HG03159 (cell line): ENCODE data around the gene EML2.

Experiments used
- ATAC-seq: cut with Tn5 transposase; IDR thresholded peaks from one replicate; pipeline ENCODE4 v1.9.1; 2021; ENCODE audit warnings: mild to moderate bottlenecking, moderate library complexity; ENCODE audit not compliant: unreplicated experiment

The EML2 gene

GRCh38 chr19:45589768-45590167, 49.4 kb downstream of the EML2 start:
- no peak for ATAC-seq

GRCh38 chr19:45587873-45588272, 51.3 kb downstream of the EML2 start:
- ATAC-seq = no peak

GRCh38 chr19:45585158-45585577, 54.0 kb downstream of the EML2 start:
- no peak for ATAC-seq

- peak; percentile 90 for ATAC-seq
Observed at GRCh38 chr19:45584332-45585157, 54.7 kb downstream of the EML2 start, which contains the start of gene OPA3. Gene OPA3, minus strand, starts transcription at chr19:45584802. Its CDS starts 38 bp downstream, at chr19:45584764.

GRCh38 chr19:45581576-45581975, 57.6 kb downstream of the EML2 start:
- ATAC-seq = no peak

GRCh38 chr19:45578861-45579260, 60.3 kb downstream of the EML2 start:
- ATAC-seq = no peak

GRCh38 chr19:45577111-45577905, 61.9 kb downstream of the EML2 start:
- no peak for ATAC-seq

GRCh38 chr19:45576682-45577081, 62.5 kb downstream of the EML2 start:
- ATAC-seq = no peak

GRCh38 chr19:45575216-45575615, 64.0 kb downstream of the EML2 start:
- ATAC-seq = no peak

- ATAC-seq = no peak
Observed at GRCh38 chr19:45574526-45574925, 64.7 kb downstream of the EML2 start.

GRCh38 chr19:45571457-45572220, 67.6 kb downstream of the EML2 start:
- no peak for ATAC-seq

- ATAC-seq = no peak
Observed at GRCh38 chr19:45569619-45570421, 69.4 kb downstream of the EML2 start.

- no peak for ATAC-seq
Observed at GRCh38 chr19:45568732-45569131, 70.5 kb downstream of the EML2 start.

- no peak for ATAC-seq
Observed at GRCh38 chr19:45567609-45568008, 71.6 kb downstream of the EML2 start.

GRCh38 chr19:45564131-45564780, 74.9 kb downstream of the EML2 start:
- ATAC-seq = no peak

GRCh38 chr19:45560686-45561085, 78.5 kb downstream of the EML2 start:
- no peak for ATAC-seq

GRCh38 chr19:45560038-45560437, 79.2 kb downstream of the EML2 start:
- ATAC-seq = no peak
